NB4 (cell line): ENCODE results near the gene DKK1.

Source experiments
- POLR2A ChIP-seq: IDR thresholded peaks from 2 replicates; pipeline ENCODE4 v1.6.1; 2011; ENCODE audit warnings: mild to moderate bottlenecking; ENCODE audit not compliant: insufficient read length; ENCODE audit errors: extremely low read depth
- TF ChIP-seq, protein P1 (sequence below): IDR thresholded peaks from one replicate; pipeline ENCODE4 v1.5.1; 2012; ENCODE audit warnings: low read depth, low read length

DNA sequence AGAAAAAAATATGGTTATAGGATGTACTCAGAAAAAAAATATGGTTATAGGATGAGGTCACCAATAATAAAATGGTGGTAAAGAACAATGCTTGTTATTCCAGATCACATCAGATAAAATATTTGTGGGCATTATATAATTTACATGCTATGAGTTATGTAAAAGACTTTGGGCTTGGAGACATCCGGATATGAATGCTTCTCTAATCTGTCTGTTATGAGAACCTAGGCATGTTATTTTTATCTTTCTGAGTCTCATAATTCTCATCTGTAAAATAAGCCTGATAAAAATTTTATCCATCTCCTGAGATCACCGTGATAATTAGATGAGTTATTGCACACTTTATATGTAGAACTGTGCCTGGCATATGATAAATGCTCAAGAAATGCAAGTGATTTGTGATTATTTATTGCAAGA, 37.8 kb downstream of the DKK1 start:
- no peak for TF ChIP-seq POLR2A
- TF ChIP-seq, protein P1, sequence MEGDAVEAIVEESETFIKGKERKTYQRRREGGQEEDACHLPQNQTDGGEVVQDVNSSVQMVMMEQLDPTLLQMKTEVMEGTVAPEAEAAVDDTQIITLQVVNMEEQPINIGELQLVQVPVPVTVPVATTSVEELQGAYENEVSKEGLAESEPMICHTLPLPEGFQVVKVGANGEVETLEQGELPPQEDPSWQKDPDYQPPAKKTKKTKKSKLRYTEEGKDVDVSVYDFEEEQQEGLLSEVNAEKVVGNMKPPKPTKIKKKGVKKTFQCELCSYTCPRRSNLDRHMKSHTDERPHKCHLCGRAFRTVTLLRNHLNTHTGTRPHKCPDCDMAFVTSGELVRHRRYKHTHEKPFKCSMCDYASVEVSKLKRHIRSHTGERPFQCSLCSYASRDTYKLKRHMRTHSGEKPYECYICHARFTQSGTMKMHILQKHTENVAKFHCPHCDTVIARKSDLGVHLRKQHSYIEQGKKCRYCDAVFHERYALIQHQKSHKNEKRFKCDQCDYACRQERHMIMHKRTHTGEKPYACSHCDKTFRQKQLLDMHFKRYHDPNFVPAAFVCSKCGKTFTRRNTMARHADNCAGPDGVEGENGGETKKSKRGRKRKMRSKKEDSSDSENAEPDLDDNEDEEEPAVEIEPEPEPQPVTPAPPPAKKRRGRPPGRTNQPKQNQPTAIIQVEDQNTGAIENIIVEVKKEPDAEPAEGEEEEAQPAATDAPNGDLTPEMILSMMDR, result no peak
